Measurements from ENCODE around the gene LYPLA2.

GRCh38 chr1:23799570-23800399 is 8.8 kb downstream of the LYPLA2 start:
- no peak for TF ChIP-seq EZH2phosphoT487 (IDR thresholded peaks at IDR 0.05; ENCODE audit: borderline replicate concordance, low read length)
- TF ChIP-seq CTCF (IDR thresholded peaks at IDR 0.05; ENCODE audit: low read depth, low read length, poor library complexity, severe bottlenecking), result no peak

Data from DOHH2 (cell line).